ENCODE data around the gene SLC22A7.

The SLC22A7 gene

GRCh38 chr6:43290339-43290904, 7.6 kb upstream of the SLC22A7 start:
- no peak for DNase-seq (ENCODE audit: low read depth)
- H3K4me3 ChIP-seq (ENCODE audit: low read depth, low read length) = no peak overlapping the region
- TF ChIP-seq CTCF (conservative IDR thresholded peaks at IDR 0.05; ENCODE audit: low read depth, low read length) = no peak

DNA sequence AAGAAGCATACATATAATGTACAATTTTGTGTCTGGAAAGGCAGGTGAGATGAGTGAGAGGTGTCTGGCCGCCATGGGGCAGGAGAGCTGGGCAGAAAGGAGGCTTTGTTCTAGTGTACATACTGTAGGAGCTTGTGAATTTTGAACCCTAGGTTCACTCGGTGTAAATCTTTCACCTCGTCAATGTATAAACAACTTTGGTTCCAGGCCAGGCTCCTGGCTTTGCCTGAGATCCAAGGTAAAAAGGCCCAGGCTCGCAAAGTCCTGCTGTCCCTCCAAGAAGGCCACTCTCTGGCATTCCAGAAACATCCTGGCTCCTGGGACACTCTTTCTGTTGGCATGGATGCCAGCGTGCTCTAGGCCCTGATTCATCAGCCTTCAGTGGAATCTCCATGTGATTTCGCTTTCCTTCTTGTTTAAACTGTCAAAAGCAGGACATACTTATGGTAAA, 7.1 kb upstream of the SLC22A7 start:
- DNase-seq (ENCODE audit: low read depth) = no peak
- H3K4me3 ChIP-seq (ENCODE audit: low read depth, low read length) = no peak overlapping the region
- no peak for TF ChIP-seq CTCF (conservative IDR thresholded peaks at IDR 0.05; ENCODE audit: low read depth, low read length)

GRCh38 chr6:43291708-43292107, 6.4 kb upstream of the SLC22A7 start:
- TF ChIP-seq CTCF (conservative IDR thresholded peaks at IDR 0.05; ENCODE audit: low read depth, low read length) = no peak
- DNase-seq (ENCODE audit: low read depth) = no peak

DNA sequence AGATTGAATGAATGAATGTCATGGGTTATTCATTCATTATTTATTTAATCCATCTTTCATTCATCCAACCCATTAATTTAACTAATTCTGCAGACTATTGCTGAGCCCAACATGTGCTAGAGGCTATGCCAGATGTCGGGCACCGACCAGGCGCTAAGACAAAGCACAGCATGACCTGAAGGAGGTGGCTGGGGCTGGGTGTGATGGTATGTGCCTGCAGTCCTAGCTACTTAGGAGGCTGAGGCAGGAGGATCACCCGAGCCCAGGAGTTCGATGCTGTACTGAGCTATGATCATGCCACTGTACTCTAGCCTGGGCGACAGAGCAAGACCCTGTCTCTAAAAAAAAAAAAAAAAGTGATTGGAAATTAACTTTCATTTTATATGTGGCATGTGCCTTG, 5.7 kb upstream of the SLC22A7 start:
- no peak for DNase-seq (ENCODE audit: low read depth)
- no peak for TF ChIP-seq CTCF (conservative IDR thresholded peaks at IDR 0.05; ENCODE audit: low read depth, low read length)
- no peak overlapping the region for H3K4me3 ChIP-seq (ENCODE audit: low read depth, low read length)

More at GRCh38 chr6:43291708-43292107, 6.4 kb upstream of the SLC22A7 start:
- no peak overlapping the region for H3K4me3 ChIP-seq (ENCODE audit: low read depth, low read length)

DNA sequence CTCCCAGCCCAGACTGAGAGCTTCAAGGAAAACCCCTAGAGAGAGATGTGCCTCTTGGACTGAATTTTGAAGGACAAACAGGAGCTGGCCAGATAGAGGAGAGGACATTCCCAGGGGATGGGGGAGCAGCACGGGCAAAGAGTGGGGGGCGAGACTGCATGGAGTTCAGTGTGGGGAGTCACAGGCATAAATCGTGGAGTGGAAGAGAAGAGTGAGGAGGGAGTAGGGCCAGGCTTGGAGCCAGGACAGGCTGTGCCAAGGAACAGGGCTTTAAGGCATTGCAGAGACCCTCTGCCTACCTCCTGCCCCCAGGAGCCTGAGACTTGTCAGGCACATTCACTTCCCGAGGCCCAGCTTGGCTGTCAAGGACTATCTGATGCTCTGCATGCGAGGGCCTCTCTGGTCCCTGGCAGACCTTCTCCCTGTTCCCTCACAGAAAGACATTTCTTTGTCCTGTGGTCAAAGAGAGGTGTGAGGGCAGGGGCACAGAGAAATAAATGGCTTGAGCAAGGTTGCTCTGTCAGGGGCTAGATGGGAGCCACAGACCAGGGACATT, 5.2 kb upstream of the SLC22A7 start:
- no peak overlapping the region for H3K4me3 ChIP-seq (ENCODE audit: low read depth, low read length)
- TF ChIP-seq CTCF (conservative IDR thresholded peaks at IDR 0.05; ENCODE audit: low read depth, low read length) = no peak
- DNase-seq (ENCODE audit: low read depth) = no peak

GRCh38 chr6:43293698-43294097, 4.4 kb upstream of the SLC22A7 start:
- no peak for DNase-seq (ENCODE audit: low read depth)
- no peak for TF ChIP-seq CTCF (conservative IDR thresholded peaks at IDR 0.05; ENCODE audit: low read depth, low read length)
- no peak overlapping the region for H3K4me3 ChIP-seq (ENCODE audit: low read depth, low read length)

GRCh38 chr6:43294536-43294935, 3.5 kb upstream of the SLC22A7 start:
- DNase-seq (ENCODE audit: low read depth) = no peak
- TF ChIP-seq CTCF (conservative IDR thresholded peaks at IDR 0.05; ENCODE audit: low read depth, low read length) = no peak
- no peak overlapping the region for H3K4me3 ChIP-seq (ENCODE audit: low read depth, low read length)

Data from choroid plexus epithelial cell (primary cell).